Activated CD4-positive, alpha-beta memory T cell treated with anti-CD3 and anti-CD28 coated beads for 36 hours (primary cell): ENCODE results near the gene SPATA31C2. TPM values are rescaled to one million over a fixed set of nuclear protein-coding genes. Genes with fewer than 3 reads are reported as not detected.
"Not testable (repeated sequence)": the region's sequence is repeated elsewhere in the genome, so short reads cannot be mapped to it uniquely, and the experiment has no call there.

Experiments
- CTCF ChIA-PET: fragments of 350-600 bp; sonication (Branson Sonifier 250); formaldehyde crosslinking; loops from one replicate; lab custom pipeline; 2021; ENCODE audit warnings: antibody characterized with exemption, inconsistent platforms; lab: Charles Lee
- POLR2A ChIA-PET: fragments of 350-600 bp; sonication (Branson Sonifier 250); formaldehyde crosslinking; loops from one replicate; lab custom pipeline; 2021; ENCODE audit warnings: antibody characterized with exemption; lab: Charles Lee
- DNase-seq: peaks from one replicate; pipeline ENCODE4 v3.0.0-alpha.2; 2020
- H3K27ac Mint-ChIP-seq: one replicate; pipeline ENCODE4 v1.8.0; 2021; ENCODE audit warnings: mixed read lengths
- H3K27me3 Mint-ChIP-seq: one replicate; pipeline ENCODE4 v1.8.0; 2021; ENCODE audit warnings: mixed read lengths
- H3K36me3 Mint-ChIP-seq: one replicate; pipeline ENCODE4 v1.8.0; 2021; ENCODE audit warnings: mixed read lengths
- H3K4me1 Mint-ChIP-seq: one replicate; pipeline ENCODE4 v1.8.0; 2021; ENCODE audit warnings: low read depth, mixed read lengths
- H3K4me3 Mint-ChIP-seq: one replicate; pipeline ENCODE4 v1.8.0; 2021; ENCODE audit warnings: mild to moderate bottlenecking, mixed read lengths
- H3K9me3 Mint-ChIP-seq: one replicate; pipeline ENCODE4 v1.8.0; 2021; ENCODE audit warnings: mixed read lengths
- intact Hi-C: fragments of 100-400 bp; cut with micrococcal nuclease; formaldehyde crosslinking; loops from one replicate; pipeline ENCODE4 v1.15.1; 2023
- total RNA-seq, 2 experiments: library from RNA; stranded (reverse); gene quantifications; one replicate each; pipeline ENCODE4 v1.2.3, GENCODE V29; 2021

The SPATA31C2 gene
- total RNA-seq, 2 experiments from 2014 or later, result not detected

DNA sequence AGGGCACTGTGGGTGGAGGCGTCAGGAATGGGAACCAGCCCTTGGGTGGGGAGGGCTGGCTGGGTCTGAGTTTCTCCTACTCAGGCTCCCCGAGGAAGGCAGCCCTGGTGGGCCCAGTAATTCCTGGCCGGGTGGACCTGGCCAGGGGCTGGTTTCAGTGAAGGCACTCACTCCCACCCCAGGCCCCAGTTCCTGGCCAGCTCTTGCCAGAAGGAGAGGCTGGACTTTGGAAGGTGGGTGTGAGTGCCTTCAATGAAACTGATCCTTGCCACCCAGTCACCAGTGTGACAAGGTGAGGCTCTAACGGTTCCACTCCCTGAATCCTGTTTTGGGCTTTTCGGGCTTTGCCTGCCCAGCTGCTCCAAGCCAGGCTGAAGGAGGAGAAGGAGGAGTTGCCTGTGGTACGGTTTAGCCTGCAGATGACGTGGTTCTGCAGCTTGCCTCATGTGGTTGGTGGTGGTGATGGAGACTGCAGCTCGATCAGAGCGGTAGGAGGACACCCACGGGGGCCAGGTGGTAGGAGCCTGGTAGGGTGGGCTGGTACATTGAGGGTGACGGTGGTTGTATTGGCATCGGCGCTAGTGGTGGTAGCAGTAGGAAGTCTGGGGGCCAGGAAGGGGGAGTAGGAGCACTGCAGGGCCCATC is 23.2 kb downstream of the SPATA31C2 start:
- H3K36me3 Mint-ChIP-seq, CTCF ChIA-PET, H3K9me3 Mint-ChIP-seq, H3K4me1 Mint-ChIP-seq, H3K27me3 Mint-ChIP-seq, H3K27ac Mint-ChIP-seq, POLR2A ChIA-PET, DNase-seq, H3K4me3 Mint-ChIP-seq: not testable (repeated sequence)
- intact Hi-C loops, result loop anchor here (10.0 kb wide), 1 partner anchor 170 kb away; no protein-coding TSS in a partner anchor

DNA sequence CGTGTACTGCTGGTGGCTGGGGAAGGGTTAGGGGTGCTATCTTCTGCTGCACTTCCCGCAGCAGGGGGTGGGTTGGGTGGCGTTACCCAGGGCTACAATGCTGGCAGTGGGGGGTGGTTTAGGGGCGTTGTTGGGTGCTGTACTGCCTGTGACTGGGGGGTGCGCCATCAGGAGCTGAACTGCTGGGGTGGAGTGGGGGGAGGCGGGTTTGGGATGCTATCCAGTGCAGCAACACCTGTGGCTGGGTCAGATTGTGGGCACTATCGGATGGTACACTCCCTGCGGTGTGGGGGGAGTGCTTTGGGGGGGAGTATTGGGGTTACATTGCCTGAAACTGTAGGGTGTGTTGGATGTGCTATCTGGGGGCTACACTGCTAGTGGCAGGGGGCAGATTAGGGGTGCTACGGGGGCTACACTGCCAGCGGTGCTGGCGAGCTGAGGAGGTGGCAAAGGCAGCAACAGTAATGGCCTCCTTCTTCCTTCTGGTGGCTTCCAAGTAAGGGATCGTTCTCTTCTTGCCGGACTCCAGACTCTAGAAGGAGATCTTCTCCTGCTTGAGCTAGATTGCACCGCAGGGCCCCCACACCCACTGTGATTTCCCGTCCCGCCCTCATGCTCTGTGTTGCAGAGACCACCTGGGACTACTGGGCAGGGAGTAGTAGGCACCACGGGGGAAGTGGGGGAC is 23.9 kb downstream of the SPATA31C2 start:
- POLR2A ChIA-PET, H3K36me3 Mint-ChIP-seq, DNase-seq, H3K9me3 Mint-ChIP-seq, H3K27me3 Mint-ChIP-seq, H3K27ac Mint-ChIP-seq, H3K4me1 Mint-ChIP-seq, CTCF ChIA-PET, H3K4me3 Mint-ChIP-seq: not testable (repeated sequence)
- intact Hi-C loops, result loop anchor here (10.0 kb wide), 1 partner anchor 170 kb away; no protein-coding TSS in a partner anchor

GRCh38 chr9:88113156-88114130 is 24.8 kb downstream of the SPATA31C2 start:
- not testable (repeated sequence) for H3K36me3 Mint-ChIP-seq

DNA sequence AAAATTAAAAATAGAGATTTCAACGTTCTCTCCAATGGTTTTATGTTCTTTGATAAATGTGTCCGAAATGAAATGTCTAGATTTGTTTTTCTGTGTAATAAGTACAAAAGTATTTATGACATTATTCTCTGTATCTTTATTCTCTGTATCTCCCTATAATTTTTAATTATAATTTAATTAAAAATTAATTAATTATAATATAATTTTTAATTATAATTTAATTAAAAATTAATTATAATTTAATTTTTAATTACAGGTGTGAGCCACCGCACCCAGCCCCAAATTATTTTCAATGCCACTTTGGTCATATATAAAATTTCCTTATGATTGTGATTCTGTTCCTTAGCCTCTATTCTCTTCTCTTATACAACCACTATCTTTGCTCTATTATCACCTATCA is 28.2 kb downstream of the SPATA31C2 start:
- no peaks in the 10 kb centered on the region for H3K9me3 Mint-ChIP-seq
- POLR2A ChIA-PET, result no interaction called here
- H3K4me3 Mint-ChIP-seq, result no peak overlapping the region
- H3K4me1 Mint-ChIP-seq, result peaks cover 7% of the 10 kb centered on the region
- intact Hi-C loops, result loop anchor here (10.0 kb wide), 1 partner anchor 165 kb away; no protein-coding TSS in a partner anchor
- no peak overlapping the region for H3K27ac Mint-ChIP-seq
- DNase-seq, result no peak
- CTCF ChIA-PET, result no interaction called here
- peaks cover 19% of the 10 kb centered on the region for H3K27me3 Mint-ChIP-seq
- no peaks in the 10 kb centered on the region for H3K36me3 Mint-ChIP-seq

More at GRCh38 chr9:88113156-88114130, 24.8 kb downstream of the SPATA31C2 start:
- DNase-seq, H3K9me3 Mint-ChIP-seq, CTCF ChIA-PET, POLR2A ChIA-PET, H3K27me3 Mint-ChIP-seq, H3K4me3 Mint-ChIP-seq, H3K4me1 Mint-ChIP-seq, H3K27ac Mint-ChIP-seq: not testable (repeated sequence)
- intact Hi-C loops, result loop anchor here (10.0 kb wide), 1 partner anchor 169 kb away; no protein-coding TSS in a partner anchor

GRCh38 chr9:88108779-88109178 is 29.5 kb downstream of the SPATA31C2 start:
- ChIA-PET CTCF (interaction anchor here (0.6 to 1.3 kb wide), 3 partner anchors 64 to 785 kb away, joined by 3 to 5 read pairs (median 3); partner anchors contain the start of gene CDK20), POLR2A (no interaction called here)
- no peaks in the 10 kb centered on the region for H3K9me3 Mint-ChIP-seq
- H3K27me3 Mint-ChIP-seq, result peaks cover 21% of the 10 kb centered on the region
- intact Hi-C loops, result loop anchor here (5.0 kb wide), 1 partner anchor 469 kb away; no protein-coding TSS in a partner anchor
- no peak for DNase-seq
- H3K4me1 Mint-ChIP-seq, result peaks cover 7% of the 10 kb centered on the region
- H3K27ac Mint-ChIP-seq, result no peak overlapping the region
- no peaks in the 10 kb centered on the region for H3K36me3 Mint-ChIP-seq
- no peak overlapping the region for H3K4me3 Mint-ChIP-seq

GRCh38 chr9:88106492-88106891 is 31.8 kb downstream of the SPATA31C2 start:
- H3K27ac Mint-ChIP-seq, result no peak overlapping the region
- intact Hi-C loops, result loop anchor here (5.0 kb wide), 1 partner anchor 471 kb away; no protein-coding TSS in a partner anchor
- DNase-seq, result peak; percentile 39
- H3K4me1 Mint-ChIP-seq, result peaks cover 7% of the 10 kb centered on the region
- ChIA-PET CTCF (interaction anchor here (1.7 kb wide), 1 partner anchor 473 kb away, joined by 5 read pairs; no protein-coding TSS in a partner anchor), POLR2A (no interaction called here)
- peaks cover 24% of the 10 kb centered on the region for H3K27me3 Mint-ChIP-seq
- no peaks in the 10 kb centered on the region for H3K9me3 Mint-ChIP-seq
- H3K36me3 Mint-ChIP-seq, result no peaks in the 10 kb centered on the region
- no peak overlapping the region for H3K4me3 Mint-ChIP-seq

DNA sequence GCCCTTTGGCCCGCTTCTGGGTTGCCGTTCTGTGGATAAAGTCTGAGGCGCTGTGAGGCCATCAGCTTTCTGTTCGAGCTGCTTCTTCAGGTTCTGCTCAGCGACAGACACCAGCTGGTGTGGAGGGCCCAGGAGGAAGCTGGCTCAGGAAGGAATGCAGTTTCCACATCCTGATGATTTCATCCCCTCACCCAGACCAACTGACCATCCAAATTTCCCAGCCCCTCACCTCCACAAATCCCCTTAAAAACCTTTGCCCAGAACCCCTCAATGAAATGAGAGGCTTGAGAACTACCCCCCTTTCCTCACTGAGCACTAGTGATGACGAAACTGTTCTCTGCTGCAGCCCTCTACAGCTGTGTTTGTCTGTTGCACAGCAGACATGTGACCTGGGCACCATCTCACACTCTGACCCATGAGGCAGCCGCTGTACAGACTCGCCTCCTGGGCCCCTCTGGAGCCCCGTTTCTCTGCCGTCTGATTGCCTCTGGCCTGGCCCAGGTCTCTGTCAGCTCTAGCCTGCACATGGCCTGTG is 45.4 kb downstream of the SPATA31C2 start:
- peaks cover 6% of the 10 kb centered on the region for H3K27me3 Mint-ChIP-seq
- intact Hi-C loops, result no loop called here
- H3K36me3 Mint-ChIP-seq, result no peaks in the 10 kb centered on the region
- no peaks in the 10 kb centered on the region for H3K9me3 Mint-ChIP-seq
- ChIA-PET POLR2A (no interaction called here), CTCF (no interaction called here)
- H3K4me1 Mint-ChIP-seq, result no peaks in the 10 kb centered on the region
- H3K27ac Mint-ChIP-seq, result no peak overlapping the region
- H3K4me3 Mint-ChIP-seq, result no peak overlapping the region
- no peak for DNase-seq

- ChIA-PET POLR2A (no interaction called here), CTCF (no interaction called here)
- H3K36me3 Mint-ChIP-seq, result no peaks in the 10 kb centered on the region
- no peaks in the 10 kb centered on the region for H3K4me1 Mint-ChIP-seq
- H3K9me3 Mint-ChIP-seq, result no peaks in the 10 kb centered on the region
- H3K4me3 Mint-ChIP-seq, result no peak overlapping the region
- intact Hi-C loops, result no loop called here
- H3K27me3 Mint-ChIP-seq, result peaks cover 10% of the 10 kb centered on the region
- DNase-seq, result no peak
- H3K27ac Mint-ChIP-seq, result no peak overlapping the region
These were observed 48.1 kb downstream of the SPATA31C2 start for GRCh38 chr9:88090151-88090581.

GRCh38 chr9:88087906-88088305 is 50.4 kb downstream of the SPATA31C2 start:
- no peaks in the 10 kb centered on the region for H3K36me3 Mint-ChIP-seq
- no peak for DNase-seq
- POLR2A ChIA-PET, result no interaction called here
- H3K4me3 Mint-ChIP-seq, result no peak overlapping the region
- H3K27me3 Mint-ChIP-seq, result peaks cover 12% of the 10 kb centered on the region
- CTCF ChIA-PET, result interaction anchor here (0.6 kb wide), 1 partner anchor 12 kb away, joined by 5 read pairs; no protein-coding TSS in a partner anchor
- H3K4me1 Mint-ChIP-seq, result no peaks in the 10 kb centered on the region
- intact Hi-C loops, result no loop called here
- peaks cover 5% of the 10 kb centered on the region for H3K9me3 Mint-ChIP-seq
- no peak overlapping the region for H3K27ac Mint-ChIP-seq

DNA sequence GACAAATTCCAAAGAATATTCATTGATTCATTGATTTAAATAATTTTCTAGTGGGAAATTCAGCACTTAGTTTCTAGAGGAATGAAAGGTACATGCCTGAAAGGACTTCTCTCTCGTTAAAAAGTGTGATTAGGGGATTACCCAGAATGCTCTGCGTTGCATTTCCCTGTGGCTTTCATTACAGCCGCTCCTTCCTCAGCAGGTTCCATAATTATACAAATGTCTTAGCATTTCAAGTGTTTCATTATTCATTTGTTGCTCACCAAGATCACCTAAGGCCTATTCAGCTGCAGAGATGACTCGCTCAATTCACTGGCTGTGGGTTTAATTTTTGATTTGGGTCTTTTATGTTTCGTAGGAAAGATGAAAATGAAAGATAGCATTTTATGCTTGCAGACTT is 52.8 kb downstream of the SPATA31C2 start:
- DNase-seq, result no peak
- CTCF ChIA-PET, result no interaction called here
- peaks cover 12% of the 10 kb centered on the region for H3K9me3 Mint-ChIP-seq
- H3K36me3 Mint-ChIP-seq, result no peaks in the 10 kb centered on the region
- H3K27ac Mint-ChIP-seq, result no peak overlapping the region
- POLR2A ChIA-PET, result no interaction called here
- no peak overlapping the region for H3K4me3 Mint-ChIP-seq
- peaks cover 9% of the 10 kb centered on the region for H3K27me3 Mint-ChIP-seq
- intact Hi-C loops, result no loop called here
- H3K4me1 Mint-ChIP-seq, result no peaks in the 10 kb centered on the region

DNA sequence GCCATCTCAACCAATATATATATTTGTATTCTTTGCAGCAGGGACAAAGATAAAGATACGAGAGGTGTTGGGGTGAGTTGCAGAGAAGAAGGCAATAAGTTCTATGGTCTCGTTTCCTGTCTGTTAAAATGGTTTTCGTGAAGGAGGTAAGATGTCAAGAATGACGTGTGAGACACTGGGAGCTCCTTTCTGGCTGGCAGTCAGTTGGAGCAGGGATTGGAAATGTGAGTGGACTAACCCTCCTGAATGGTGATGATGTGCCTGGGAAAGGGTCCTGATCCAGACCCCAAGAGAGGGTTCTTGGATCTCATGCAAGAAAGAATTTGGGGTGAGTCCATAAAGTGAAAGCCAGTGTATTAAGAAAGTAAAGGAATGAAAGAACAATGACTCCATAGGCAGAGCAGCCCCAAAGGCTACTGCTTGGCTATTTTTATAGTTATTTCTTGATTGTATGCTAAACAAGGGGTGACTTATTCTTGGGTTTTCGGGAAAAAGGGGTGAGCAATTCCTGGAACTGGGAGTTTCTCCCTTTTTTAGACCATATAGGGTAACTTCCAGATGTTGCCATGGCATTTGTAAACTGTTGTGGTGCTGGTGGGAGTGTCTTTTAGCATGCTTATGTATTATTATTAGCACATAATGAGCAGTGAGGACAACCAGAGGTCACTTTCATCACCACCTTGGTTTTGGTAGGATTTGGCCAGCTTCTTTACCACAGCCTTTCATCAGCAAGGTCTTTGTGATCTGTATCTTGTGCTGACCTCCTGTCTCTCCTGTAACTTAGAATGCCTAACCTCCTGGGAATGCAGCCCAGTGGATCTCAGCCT is 53.7 kb downstream of the SPATA31C2 start:
- ChIA-PET CTCF (no interaction called here), POLR2A (interaction anchor here (0.5 kb wide), 1 partner anchor 1076 kb away, joined by 3 read pairs; no protein-coding TSS in a partner anchor)
- Mint-ChIP-seq H3K4me1 (no peaks in the 10 kb centered on the region), H3K4me3 (no peak overlapping the region), H3K9me3 (peaks cover 12% of the 10 kb centered on the region), H3K27me3 (peaks cover 13% of the 10 kb centered on the region), H3K27ac (no peak overlapping the region), H3K36me3 (no peaks in the 10 kb centered on the region)
- DNase-seq, result no peak
- intact Hi-C loops, result no loop called here
